Smooth muscle cell (in vitro differentiated cells): ENCODE measurements around the gene MYO1F. TPM values are rescaled to one million over a fixed set of nuclear protein-coding genes. Genes with fewer than 3 reads are reported as not detected.

ENCODE experiments used
- DNase-seq: peaks from one replicate; lab custom pipeline; 2025; ENCODE audit not compliant: unreplicated experiment; lab: John Stamatoyannopoulos, UW
- H2AFZ ChIP-seq: fragments of 200-600 bp; sonication (generic); 2 replicates; pipeline ENCODE4 v1.6.0; 2016; ENCODE audit warnings: antibody characterized with exemption, low read depth, mild to moderate bottlenecking
- H3F3A ChIP-seq: fragments of 200-600 bp; sonication (generic); 2 replicates; pipeline ENCODE4 v1.6.0; 2017; ENCODE audit warnings: antibody characterized with exemption, low read depth
- H3K27ac ChIP-seq: fragments of 200-600 bp; sonication (generic); 2 replicates; pipeline ENCODE4 v1.5.1; 2016; ENCODE audit warnings: low read depth, mild to moderate bottlenecking
- H3K27me3 ChIP-seq: fragments of 200-600 bp; sonication (generic); 2 replicates; pipeline ENCODE4 v1.6.1; 2016; ENCODE audit warnings: low read depth, mild to moderate bottlenecking
- H3K36me3 ChIP-seq: fragments of 200-600 bp; sonication (generic); 2 replicates; pipeline ENCODE4 v1.5.1; 2016; ENCODE audit warnings: low read depth
- H3K4me1 ChIP-seq: fragments of 200-600 bp; sonication (generic); 2 replicates; pipeline ENCODE4 v1.5.1; 2016; ENCODE audit warnings: low read depth
- H3K4me2 ChIP-seq: fragments of 200-600 bp; sonication (generic); 2 replicates; pipeline ENCODE4 v1.6.0; 2016; ENCODE audit warnings: mild to moderate bottlenecking
- H3K4me3 ChIP-seq: fragments of 200-600 bp; sonication (generic); 2 replicates; pipeline ENCODE4 v1.5.1; 2016; ENCODE audit warnings: mild to moderate bottlenecking
- H3K79me2 ChIP-seq: fragments of 200-600 bp; sonication (generic); 2 replicates; pipeline ENCODE4 v1.6.0; 2016; ENCODE audit warnings: low read depth, mild to moderate bottlenecking
- H3K9ac ChIP-seq: fragments of 200-600 bp; sonication (generic); 2 replicates; pipeline ENCODE4 v1.6.0; 2016; ENCODE audit warnings: low read depth
- H3K9me3 ChIP-seq: fragments of 200-600 bp; sonication (generic); replicated peaks from 2 replicates; pipeline ENCODE4 v1.5.1; 2016; ENCODE audit warnings: low read depth
- H4K20me1 ChIP-seq: fragments of 200-600 bp; sonication (generic); 2 replicates; pipeline ENCODE4 v1.6.0; 2016; ENCODE audit warnings: low read depth
- CTCF ChIP-seq: fragments of 200-600 bp; sonication (generic); IDR thresholded peaks from 2 replicates; pipeline ENCODE4 v1.5.1; 2017; ENCODE audit warnings: borderline replicate concordance, mild to moderate bottlenecking, antibody characterized with exemption; ENCODE audit not compliant: insufficient read depth, poor library complexity, severe bottlenecking
- WGBS: methylation state at CpG from one replicate; pipeline ENCODE4 v1.1.7; 2016; ENCODE audit warnings: low lambda C conversion rate; 5-methylcytosine and 5-hydroxymethylcytosine counted together
- polyA plus RNA-seq: library from polyadenylated mRNA; unstranded; fragments of >200 nt; fragmentation: Nextera tagmentation; extraction: Ambion mirVana; gene quantifications from 2 replicates; pipeline ENCODE4 v1.2.1, GENCODE V29; 2016
- total RNA-seq: library from RNA; depleted of rRNA; stranded (reverse); fragments of >200 nt; gene quantifications from 2 replicates; pipeline ENCODE4 v1.2.3, GENCODE V29; 2014

Gene MYO1F
- total and polyA plus RNA-seq, 2 experiments from 2014 or later: 1.4 TPM; not detected in 1

- Histone ChIP-seq H3K4me2 (no peak overlapping the region), H3K4me1 (peaks cover 23% of the 10 kb centered on the region), H3K79me2 (no peaks in the 10 kb centered on the region), H3K27ac (no peak overlapping the region), H3K27me3 (no peaks in the 10 kb centered on the region), H3K4me3 (no peak overlapping the region), H3K9ac (no peak overlapping the region), H3F3A (peaks cover 4% of the 10 kb centered on the region), H2AFZ (no peak overlapping the region), H3K9me3 (no peaks in the 10 kb centered on the region), H4K20me1 (no peaks in the 10 kb centered on the region), H3K36me3 (no peaks in the 10 kb centered on the region)
- DNase-seq: no peak
- no peak for TF ChIP-seq CTCF
- 88% methylated on average over 6 of the region's 6 CpGs for whole genome bisulfite sequencing
Observed at GRCh38 chr19:8501516-8501915, 75.7 kb downstream of the MYO1F start.

GRCh38 chr19:8500158-8500557 lies 77.1 kb downstream of the MYO1F start:
- Histone ChIP-seq H3K9me3 (no peaks in the 10 kb centered on the region), H3K4me1 (peaks cover 11% of the 10 kb centered on the region), H3K36me3 (no peaks in the 10 kb centered on the region), H3K79me2 (no peaks in the 10 kb centered on the region), H3K27ac (no peak overlapping the region), H2AFZ (no peak overlapping the region), H3K4me2 (no peak overlapping the region), H4K20me1 (no peaks in the 10 kb centered on the region), H3F3A (no peaks in the 10 kb centered on the region), H3K9ac (no peak overlapping the region), H3K27me3 (no peaks in the 10 kb centered on the region), H3K4me3 (no peak overlapping the region)
- 60% methylated on average over 7 of the region's 7 CpGs for WGBS
- DNase-seq: no peak
- no peak for TF ChIP-seq CTCF

DNA sequence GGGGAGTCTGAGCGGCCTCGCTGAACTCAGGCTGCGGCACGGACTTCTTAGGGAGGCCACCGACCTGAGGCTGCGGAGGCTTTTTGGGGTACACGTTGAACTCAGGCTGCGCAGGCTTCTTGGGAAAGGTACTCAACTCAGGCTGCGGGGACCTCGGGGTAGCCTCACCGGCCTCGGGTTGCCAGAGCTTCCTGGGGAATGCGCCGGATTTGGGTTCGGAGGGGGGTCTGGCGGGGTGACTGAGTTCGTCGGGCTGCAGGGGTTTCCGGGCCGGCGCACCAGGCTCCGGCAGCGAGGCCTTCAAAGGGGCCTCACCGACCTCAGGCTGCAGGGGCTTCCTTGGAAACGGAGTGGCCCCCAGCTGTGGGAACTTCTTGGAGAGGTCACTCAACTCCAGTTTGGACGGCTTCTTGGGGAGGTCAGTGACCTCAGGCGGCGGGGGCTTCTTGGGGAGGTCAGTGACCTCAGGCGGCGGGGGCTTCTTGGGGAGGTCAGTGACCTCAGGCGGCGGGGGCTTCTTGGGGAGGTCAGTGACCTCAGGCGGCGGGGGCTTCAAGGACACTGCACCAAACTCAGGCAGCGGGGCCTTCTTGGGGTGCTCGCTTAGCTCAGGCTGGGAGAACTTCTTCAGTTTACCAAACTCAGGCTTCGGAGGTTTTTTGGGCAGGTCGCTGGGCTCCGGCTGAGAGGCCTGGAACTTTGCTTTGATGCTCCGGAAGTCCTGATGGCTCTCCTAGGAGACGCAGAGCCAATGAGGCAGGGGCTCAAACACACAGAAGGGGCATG lies 78.0 kb downstream of the MYO1F start:
- H3F3A ChIP-seq: no peaks in the 10 kb centered on the region
- DNase-seq: no peak
- no peak overlapping the region for H3K27ac ChIP-seq
- H3K4me3 ChIP-seq: no peak overlapping the region
- H3K27me3 ChIP-seq: no peaks in the 10 kb centered on the region
- no peaks in the 10 kb centered on the region for H3K36me3 ChIP-seq
- H3K9ac ChIP-seq: no peak overlapping the region
- WGBS: 94% methylated on average over 41 of the region's 41 CpGs
- no peak for TF ChIP-seq CTCF
- no peaks in the 10 kb centered on the region for H3K9me3 ChIP-seq
- H2AFZ ChIP-seq: no peak overlapping the region
- H3K79me2 ChIP-seq: no peaks in the 10 kb centered on the region
- no peak overlapping the region for H3K4me2 ChIP-seq
- peaks cover 11% of the 10 kb centered on the region for H3K4me1 ChIP-seq
- H4K20me1 ChIP-seq: no peaks in the 10 kb centered on the region

DNA sequence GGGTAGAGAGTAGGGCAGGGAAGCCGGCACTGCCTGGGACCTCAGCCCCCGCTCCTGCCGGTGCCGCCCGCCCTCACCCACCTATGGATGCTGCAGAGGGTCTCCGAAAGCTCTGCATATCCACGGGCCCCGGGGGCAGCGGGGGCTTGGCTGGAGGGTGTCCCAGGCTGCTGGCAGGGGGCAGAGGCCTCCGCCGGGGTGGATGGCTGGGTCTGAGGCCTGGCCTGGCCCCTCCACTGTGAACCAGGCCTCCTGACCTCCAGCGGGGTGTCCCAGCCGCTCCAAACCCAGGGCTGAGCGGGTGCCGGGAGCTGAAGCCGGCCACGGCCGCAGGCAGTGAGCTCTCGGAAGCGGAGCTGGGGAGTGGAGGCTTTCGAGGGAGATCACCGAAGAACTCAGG lies 78.9 kb downstream of the MYO1F start:
- no peak overlapping the region for H3K4me2 ChIP-seq
- H3F3A ChIP-seq: no peaks in the 10 kb centered on the region
- no peaks in the 10 kb centered on the region for H3K79me2 ChIP-seq
- peaks cover 11% of the 10 kb centered on the region for H3K4me1 ChIP-seq
- H3K9ac ChIP-seq: no peak overlapping the region
- no peaks in the 10 kb centered on the region for H3K27me3 ChIP-seq
- H3K27ac ChIP-seq: no peak overlapping the region
- H3K4me3 ChIP-seq: no peak overlapping the region
- H2AFZ ChIP-seq: no peak overlapping the region
- TF ChIP-seq CTCF: no peak
- WGBS: 96% methylated on average over 20 of the region's 22 CpGs
- no peaks in the 10 kb centered on the region for H4K20me1 ChIP-seq
- no peak for DNase-seq
- H3K36me3 ChIP-seq: no peaks in the 10 kb centered on the region
- no peaks in the 10 kb centered on the region for H3K9me3 ChIP-seq
